ENCODE results near the gene CCNC.

- no peak for TF ChIP-seq EZH2 (IDR thresholded peaks at IDR 0.05; ENCODE audit: insufficient read depth, low read length)
- no peak for TF ChIP-seq CTCF (IDR thresholded peaks at IDR 0.05; ENCODE audit: insufficient read depth, low read depth, low read length)
Observed at GRCh38 chr6:99522531-99522930, 45.9 kb downstream of the CCNC start.

Data from astrocyte (in vitro differentiated cells and primary cell).